Skeletal muscle satellite cell (primary cell): ENCODE measurements around the gene KLHL1.

Experiments
- H3K27me3 ChIP-seq: 2 replicates; pipeline ENCODE4 v1.7.0; 2013; ENCODE audit warnings: low read length; ENCODE audit not compliant: control insufficient read depth, insufficient read depth
- H3K36me3 ChIP-seq: 2 replicates; pipeline ENCODE4 v1.7.0; 2013; ENCODE audit warnings: mild to moderate bottlenecking, control low read depth, low read length; ENCODE audit not compliant: insufficient read depth
- H3K4me1 ChIP-seq: 2 replicates; pipeline ENCODE4 v1.7.0; 2013; ENCODE audit warnings: low read length; ENCODE audit not compliant: control insufficient read depth, insufficient read depth
- H3K4me2 ChIP-seq: 2 replicates; pipeline ENCODE4 v1.7.0; 2013; ENCODE audit warnings: mild to moderate bottlenecking, low read length
- H3K4me3 ChIP-seq: 2 replicates; pipeline ENCODE4 v1.7.0; 2013; ENCODE audit warnings: low read length
- H3K9ac ChIP-seq: 2 replicates; pipeline ENCODE4 v1.7.0; 2013; ENCODE audit warnings: mild to moderate bottlenecking, low read depth, low read length, moderate library complexity
- H3K9me3 ChIP-seq: replicated peaks from 2 replicates; pipeline ENCODE4 v1.7.0; 2013; ENCODE audit warnings: mild to moderate bottlenecking, control low read depth, low read length

The KLHL1 gene

GRCh38 chr13:69866555-69866954, 241.7 kb downstream of the KLHL1 start:
- Histone ChIP-seq H3K9me3 (peaks cover 7% of the 10 kb centered on the region), H3K9ac (no peak overlapping the region), H3K27me3 (no peaks in the 10 kb centered on the region), H3K4me1 (no peaks in the 10 kb centered on the region), H3K4me3 (no peak overlapping the region), H3K4me2 (no peak overlapping the region), H3K36me3 (no peaks in the 10 kb centered on the region)

GRCh38 chr13:69857183-69857821, 250.9 kb downstream of the KLHL1 start:
- no peaks in the 10 kb centered on the region for H3K36me3 ChIP-seq
- no peak overlapping the region for H3K4me3 ChIP-seq
- no peak overlapping the region for H3K9ac ChIP-seq
- H3K4me2 ChIP-seq, result no peak overlapping the region
- no peaks in the 10 kb centered on the region for H3K9me3 ChIP-seq
- no peaks in the 10 kb centered on the region for H3K27me3 ChIP-seq
- no peaks in the 10 kb centered on the region for H3K4me1 ChIP-seq

- Histone ChIP-seq H3K4me1 (no peaks in the 10 kb centered on the region), H3K9ac (no peak overlapping the region), H3K36me3 (no peaks in the 10 kb centered on the region), H3K4me2 (no peak overlapping the region), H3K27me3 (no peaks in the 10 kb centered on the region), H3K4me3 (no peak overlapping the region), H3K9me3 (no peaks in the 10 kb centered on the region)
Observed at GRCh38 chr13:69856331-69856730, 251.9 kb downstream of the KLHL1 start.

GRCh38 chr13:69828527-69828926, 279.7 kb downstream of the KLHL1 start:
- Histone ChIP-seq H3K36me3 (no peaks in the 10 kb centered on the region), H3K9ac (no peak overlapping the region), H3K27me3 (no peaks in the 10 kb centered on the region), H3K4me2 (no peak overlapping the region), H3K9me3 (peaks cover 9% of the 10 kb centered on the region), H3K4me1 (no peaks in the 10 kb centered on the region), H3K4me3 (no peak overlapping the region)

- Histone ChIP-seq H3K36me3 (no peaks in the 10 kb centered on the region), H3K27me3 (no peaks in the 10 kb centered on the region), H3K9me3 (peaks cover 5% of the 10 kb centered on the region), H3K9ac (no peak overlapping the region), H3K4me3 (no peak overlapping the region), H3K4me2 (no peak overlapping the region), H3K4me1 (no peaks in the 10 kb centered on the region)
Observed at GRCh38 chr13:69820180-69820579, 288.1 kb downstream of the KLHL1 start.

- Histone ChIP-seq H3K4me1 (no peaks in the 10 kb centered on the region), H3K4me2 (no peak overlapping the region), H3K27me3 (no peaks in the 10 kb centered on the region), H3K4me3 (no peak overlapping the region), H3K9ac (no peak overlapping the region), H3K9me3 (peaks cover 5% of the 10 kb centered on the region), H3K36me3 (no peaks in the 10 kb centered on the region)
Observed at GRCh38 chr13:69817333-69817869, 290.9 kb downstream of the KLHL1 start.

- H3K27me3 ChIP-seq, result no peaks in the 10 kb centered on the region
- H3K36me3 ChIP-seq, result no peaks in the 10 kb centered on the region
- peaks cover 8% of the 10 kb centered on the region for H3K9me3 ChIP-seq
- no peaks in the 10 kb centered on the region for H3K4me1 ChIP-seq
- no peak overlapping the region for H3K4me2 ChIP-seq
- no peak overlapping the region for H3K4me3 ChIP-seq
- H3K9ac ChIP-seq, result no peak overlapping the region
Observed at GRCh38 chr13:69809152-69809551, 299.1 kb downstream of the KLHL1 start.

- Histone ChIP-seq H3K27me3 (no peaks in the 10 kb centered on the region), H3K4me3 (no peak overlapping the region), H3K9ac (no peak overlapping the region), H3K9me3 (no peaks in the 10 kb centered on the region), H3K36me3 (no peaks in the 10 kb centered on the region), H3K4me1 (no peaks in the 10 kb centered on the region), H3K4me2 (no peak overlapping the region)
Observed at GRCh38 chr13:69796256-69796655, 312.0 kb downstream of the KLHL1 start.

GRCh38 chr13:69793783-69794453, 314.3 kb downstream of the KLHL1 start:
- Histone ChIP-seq H3K9ac (no peak overlapping the region), H3K36me3 (no peaks in the 10 kb centered on the region), H3K4me1 (no peaks in the 10 kb centered on the region), H3K4me2 (no peak overlapping the region), H3K9me3 (no peaks in the 10 kb centered on the region), H3K27me3 (no peaks in the 10 kb centered on the region), H3K4me3 (no peak overlapping the region)

- Histone ChIP-seq H3K9ac (no peak overlapping the region), H3K4me1 (no peaks in the 10 kb centered on the region), H3K4me3 (no peak overlapping the region), H3K27me3 (no peaks in the 10 kb centered on the region), H3K36me3 (no peaks in the 10 kb centered on the region), H3K4me2 (no peak overlapping the region), H3K9me3 (no peaks in the 10 kb centered on the region)
Observed at GRCh38 chr13:69776937-69777336, 331.3 kb downstream of the KLHL1 start.

GRCh38 chr13:69769608-69770007, 338.6 kb downstream of the KLHL1 start:
- Histone ChIP-seq H3K4me2 (no peak overlapping the region), H3K36me3 (no peaks in the 10 kb centered on the region), H3K9ac (no peak overlapping the region), H3K4me1 (no peaks in the 10 kb centered on the region), H3K27me3 (no peaks in the 10 kb centered on the region), H3K4me3 (no peak overlapping the region), H3K9me3 (peaks cover 5% of the 10 kb centered on the region)

- no peak overlapping the region for H3K4me3 ChIP-seq
- no peak overlapping the region for H3K9ac ChIP-seq
- H3K36me3 ChIP-seq, result no peaks in the 10 kb centered on the region
- no peak overlapping the region for H3K4me2 ChIP-seq
- H3K4me1 ChIP-seq, result no peaks in the 10 kb centered on the region
- H3K9me3 ChIP-seq, result peaks cover 5% of the 10 kb centered on the region
- H3K27me3 ChIP-seq, result no peaks in the 10 kb centered on the region
Observed at GRCh38 chr13:69761581-69761980, 346.7 kb downstream of the KLHL1 start.
